OCI-M2 (cell line): ENCODE results near the gene VKORC1.
"Not testable (repeated sequence)": the region's sequence is repeated elsewhere in the genome, so short reads cannot be mapped to it uniquely, and the experiment has no call there.

Source experiments
- DNase-seq: peaks from one replicate; lab custom pipeline; 2025; ENCODE audit not compliant: unreplicated experiment; lab: John Stamatoyannopoulos, UW

The VKORC1 gene

DNA sequence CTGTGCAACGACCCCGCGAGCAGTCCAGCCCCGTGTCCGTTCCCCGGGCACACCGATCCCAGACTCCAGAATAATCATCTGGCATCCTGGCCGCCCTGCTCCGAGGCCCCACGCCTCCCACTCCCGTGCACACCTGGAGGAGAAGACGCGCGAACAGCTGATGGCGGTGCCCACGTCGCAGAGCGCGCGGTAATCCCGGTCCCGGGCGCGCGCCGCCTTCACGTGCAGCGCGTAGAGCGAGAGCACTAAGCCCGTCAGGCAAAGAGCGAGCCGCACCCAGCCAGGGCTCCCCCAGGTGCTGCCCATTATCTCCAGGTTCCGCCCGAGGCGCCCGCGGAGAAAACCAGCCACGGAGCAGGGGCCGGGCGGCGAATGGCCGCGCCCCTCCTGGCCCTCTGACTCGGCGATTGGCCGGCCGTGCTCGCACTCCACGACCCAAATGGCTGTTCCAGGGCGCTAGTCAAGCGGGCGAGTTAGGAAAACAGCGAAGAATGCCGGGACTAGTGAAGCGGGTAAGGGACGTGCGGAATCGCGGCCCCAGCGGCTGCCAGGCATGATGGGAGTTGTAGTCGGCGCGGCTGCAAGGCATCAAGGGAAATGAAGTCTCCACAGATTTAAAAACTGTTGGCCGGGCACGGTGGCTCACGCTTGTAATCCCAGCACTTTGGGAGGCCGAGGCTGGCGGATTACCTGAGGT is at the start of gene VKORC1:
Gene VKORC1 (minus strand): TSS at position 374 of the 697 bp plus-strand sequence. CDS start 68 bp downstream, at position 306.
- DNase-seq = peak; percentile 65

DNA sequence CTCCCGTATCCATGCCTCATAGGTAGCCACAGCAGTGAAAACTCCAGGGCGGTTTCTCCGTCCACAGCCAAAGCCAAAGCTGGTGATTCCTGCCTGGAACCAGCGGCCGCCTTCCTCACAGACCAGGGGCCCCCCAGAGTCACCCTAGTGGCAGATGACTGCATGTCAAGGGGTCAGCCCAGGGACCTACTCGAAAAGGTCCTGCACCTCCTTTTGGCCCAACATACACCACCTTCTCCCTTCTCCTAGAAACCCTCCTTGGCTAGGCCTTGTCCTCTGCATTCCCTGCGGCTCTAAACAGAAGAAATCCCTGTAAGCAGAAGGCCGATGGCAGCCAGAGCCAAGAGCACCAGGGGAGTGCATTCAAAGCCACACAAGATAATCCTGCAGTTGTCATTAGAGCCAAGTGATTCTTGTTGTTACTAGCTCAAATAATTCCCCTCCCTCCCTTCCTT is 49.1 kb upstream of the VKORC1 start:
- no peak for DNase-seq

DNA sequence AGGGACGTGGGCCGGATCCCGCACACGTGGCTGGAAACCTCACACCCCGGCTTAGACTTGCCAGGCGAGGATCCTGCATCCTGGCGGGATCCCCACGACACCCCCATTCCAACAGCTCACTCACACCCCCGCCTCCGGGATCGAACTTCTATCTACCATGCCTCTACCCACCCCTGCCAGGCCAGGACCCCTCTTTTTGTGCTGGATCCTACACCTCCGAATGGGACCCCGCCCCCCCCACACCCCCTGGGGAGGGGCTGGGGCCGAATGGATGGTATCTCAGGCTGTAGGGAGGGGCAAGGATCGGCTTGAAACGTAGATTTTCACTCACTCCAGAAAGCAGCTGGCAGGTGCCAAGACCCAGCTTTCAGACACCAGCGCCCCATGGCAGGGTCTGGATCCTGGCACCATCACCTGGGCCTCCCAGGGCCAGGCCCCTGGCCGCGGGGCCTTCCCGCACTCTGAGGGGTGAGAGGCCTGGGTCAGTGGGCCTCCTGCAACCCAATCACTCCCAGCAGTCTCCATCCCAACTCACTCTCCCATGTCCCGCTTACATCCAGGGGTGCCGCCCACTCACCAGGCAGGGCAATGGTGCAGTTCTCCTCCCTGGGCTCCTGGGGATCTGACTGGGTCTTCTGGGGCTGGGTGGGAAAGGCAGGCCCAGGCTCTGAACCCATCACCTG is 48.6 kb upstream of the VKORC1 start:
- no peak for DNase-seq

DNA sequence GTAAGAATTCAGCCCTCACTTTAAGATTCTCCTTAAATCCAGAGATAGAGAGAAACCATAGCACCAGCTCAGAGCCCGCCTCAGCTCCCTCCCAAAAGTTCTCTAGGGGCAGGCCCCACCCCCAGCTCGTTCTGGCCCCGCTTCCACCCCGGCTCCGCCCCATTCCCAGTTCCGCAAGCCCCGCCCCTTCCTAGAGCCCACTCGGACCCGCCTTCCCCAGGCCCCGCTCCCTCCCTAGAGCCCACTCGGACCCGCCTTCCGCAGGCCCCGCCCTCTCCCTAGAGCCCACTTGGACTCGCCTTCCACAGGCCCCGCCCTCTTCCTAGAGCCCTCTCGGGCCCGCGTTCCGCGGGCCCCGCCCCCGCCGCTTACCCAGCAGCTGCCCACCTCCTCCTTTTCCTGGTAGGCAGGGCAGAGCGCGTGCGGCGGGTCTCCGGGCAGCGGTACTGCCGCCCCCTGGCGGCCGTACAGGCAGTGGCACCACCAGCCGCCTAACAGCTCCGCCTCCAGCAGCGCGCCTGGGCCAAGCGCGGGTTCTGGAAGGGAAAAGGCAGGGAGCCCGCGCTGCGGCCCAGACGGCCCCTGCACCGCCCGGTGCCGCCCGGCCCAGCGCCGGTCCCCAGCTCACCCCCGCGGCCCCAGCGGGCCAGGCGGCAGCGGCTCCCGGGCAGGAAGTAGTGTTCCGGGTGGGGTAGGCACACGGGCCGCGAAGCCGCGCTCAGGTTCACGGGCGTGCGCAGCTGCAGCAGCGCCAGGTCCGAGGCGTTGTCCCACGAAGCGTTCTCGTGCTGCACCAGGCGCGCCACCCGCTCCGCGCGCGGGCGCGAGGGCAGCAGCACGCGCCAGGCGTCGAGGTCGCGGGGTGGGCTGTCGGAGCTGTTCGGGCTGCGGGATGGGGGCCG is 47.8 kb upstream of the VKORC1 start:
- peak; percentile 87 for DNase-seq

DNA sequence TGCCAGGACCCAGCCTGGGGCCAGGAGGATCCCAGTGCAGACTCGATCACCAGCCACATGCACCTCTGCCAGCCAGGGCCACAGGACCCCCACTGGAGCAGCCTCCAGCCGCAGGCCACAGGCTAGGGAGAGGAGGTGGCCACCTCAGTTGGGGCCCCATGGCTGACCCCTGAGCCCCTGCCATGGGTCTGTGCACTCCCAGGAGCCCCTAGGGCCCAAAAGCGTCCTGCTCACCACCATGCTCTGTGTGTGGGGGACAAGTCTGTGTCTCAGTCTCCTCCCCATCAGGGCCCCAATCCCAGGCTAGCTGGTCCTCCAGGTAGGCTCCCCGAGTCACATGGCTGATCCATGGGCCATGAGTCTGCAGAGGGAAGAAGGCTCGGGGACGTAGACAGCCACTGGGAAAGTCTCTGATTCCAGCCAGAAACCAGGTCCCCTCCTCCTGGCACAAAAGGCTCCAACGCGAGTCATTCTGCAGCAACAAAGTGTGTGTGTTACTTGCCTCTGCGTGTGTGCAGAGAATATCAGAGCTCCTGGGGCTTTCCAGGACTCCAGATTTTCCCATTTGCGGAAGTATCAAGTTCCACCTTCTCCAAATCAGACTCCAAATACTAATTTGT is 47.0 kb upstream of the VKORC1 start:
- no peak for DNase-seq

DNA sequence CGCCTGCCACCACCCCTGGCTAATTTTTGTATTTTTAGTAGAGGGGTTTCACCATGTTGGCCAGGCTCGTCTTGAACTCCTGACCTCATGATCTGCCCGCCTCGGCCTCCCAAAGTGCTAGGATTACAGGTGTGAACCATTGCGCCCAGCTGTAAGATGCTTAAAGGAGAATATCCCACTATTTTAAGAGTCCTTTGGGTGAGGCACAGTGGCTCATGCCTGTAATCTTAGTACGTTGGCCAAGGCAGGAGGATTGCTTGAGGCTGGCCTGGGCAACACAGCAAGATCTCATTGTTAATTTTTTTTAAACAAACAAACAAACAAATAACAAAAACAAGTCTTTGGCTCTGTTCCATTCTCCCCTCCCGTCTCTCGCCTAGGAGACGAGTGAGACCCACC is 46.5 kb upstream of the VKORC1 start:
- not testable (repeated sequence) for DNase-seq

DNA sequence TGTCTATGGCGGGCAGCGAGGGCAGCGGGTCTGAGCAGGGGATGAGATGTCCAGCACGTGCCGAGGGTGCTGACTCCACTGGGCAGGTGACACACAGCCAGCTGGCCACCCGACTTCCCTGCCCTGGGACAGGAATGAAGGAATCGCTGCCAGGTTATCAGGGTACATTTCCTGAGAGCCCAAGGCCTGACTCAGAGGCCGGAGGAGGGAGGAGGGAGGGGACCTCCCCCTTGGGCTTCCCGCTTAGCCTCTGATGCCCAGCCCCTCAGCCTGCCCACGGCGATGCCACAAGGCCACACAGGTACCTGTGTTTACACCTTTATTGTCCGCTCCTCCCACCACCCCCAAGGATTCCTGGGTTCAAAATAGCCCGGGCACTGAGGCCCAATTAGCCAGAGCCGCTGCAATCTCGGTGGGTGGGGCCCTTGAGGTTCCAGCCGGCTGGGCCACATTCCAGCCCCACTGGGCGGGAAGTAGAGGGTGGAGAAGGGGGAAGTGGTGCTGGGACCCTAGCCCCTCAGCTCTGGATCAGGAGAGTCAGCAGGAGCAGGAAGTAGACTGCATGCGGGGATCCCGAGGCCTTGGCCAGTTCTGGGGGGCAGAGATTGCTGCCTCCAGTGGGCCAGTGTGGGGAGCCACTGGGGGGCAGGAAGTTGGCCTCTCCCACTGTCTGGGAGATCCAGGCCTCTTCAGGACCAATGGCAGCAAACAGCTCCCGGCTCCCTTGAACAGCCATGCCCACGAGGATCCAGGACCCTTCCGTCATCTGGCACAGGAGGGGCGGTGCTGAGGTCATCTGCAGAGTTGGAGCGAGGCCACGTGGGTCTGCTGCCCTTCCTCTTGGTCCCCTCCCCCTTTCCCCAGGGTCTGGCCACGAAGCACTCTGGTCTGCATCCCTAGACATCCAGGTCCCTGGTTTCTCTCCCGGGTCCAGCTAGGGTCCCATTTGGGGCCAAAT is 44.3 kb upstream of the VKORC1 start:
- DNase-seq = no peak

DNA sequence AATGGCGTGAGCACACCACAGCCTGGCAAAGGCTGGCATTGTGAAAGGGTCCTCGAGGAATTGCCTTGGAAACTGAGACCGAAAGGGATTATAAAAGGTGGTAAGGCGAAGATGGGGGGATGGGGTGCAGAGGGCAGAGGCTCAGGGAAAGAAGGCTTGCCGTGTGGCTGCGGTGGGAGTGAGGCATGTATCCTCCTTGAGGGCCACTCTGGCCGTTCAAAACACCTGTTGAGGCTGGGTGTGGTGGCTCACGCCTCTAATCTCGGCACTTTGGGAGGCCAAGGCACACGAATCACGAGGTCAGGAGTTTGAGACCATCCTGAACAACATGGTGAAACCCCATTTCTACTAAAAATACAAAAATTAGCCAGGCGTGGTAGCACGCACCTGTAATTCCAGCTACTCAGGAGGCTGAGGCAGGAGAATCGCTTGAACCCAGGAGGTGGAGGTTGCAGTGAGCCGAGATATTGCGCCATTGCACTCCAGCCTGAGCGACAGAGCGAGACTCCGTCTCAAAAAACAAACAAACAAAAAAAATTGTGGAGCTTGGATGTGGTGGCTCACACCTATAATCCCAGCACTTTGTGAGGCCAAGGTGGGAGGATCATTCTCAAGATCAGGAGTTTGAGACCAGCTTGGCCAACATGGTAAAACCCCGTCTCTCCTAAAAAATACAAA is 42.4 kb upstream of the VKORC1 start:
- DNase-seq = not testable (repeated sequence)

DNA sequence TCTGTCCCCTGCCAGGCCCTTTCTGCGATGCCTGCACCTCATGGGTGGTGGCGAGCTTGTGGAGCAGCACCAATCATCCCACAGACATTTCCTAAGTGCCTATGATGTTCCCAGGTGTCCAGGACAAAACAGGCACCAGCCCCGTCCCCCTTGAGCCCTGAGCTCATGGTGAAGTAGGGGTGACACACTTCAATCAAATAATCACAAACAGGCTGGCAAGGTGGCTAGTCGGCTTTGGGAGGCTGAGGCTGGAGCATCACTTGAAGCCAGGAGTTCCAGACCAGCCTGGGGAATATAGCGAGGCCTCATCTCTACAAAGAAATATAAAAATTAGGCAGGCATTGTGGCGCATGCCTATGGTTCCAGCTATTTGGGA is 41.7 kb upstream of the VKORC1 start:
- DNase-seq = no peak

DNA sequence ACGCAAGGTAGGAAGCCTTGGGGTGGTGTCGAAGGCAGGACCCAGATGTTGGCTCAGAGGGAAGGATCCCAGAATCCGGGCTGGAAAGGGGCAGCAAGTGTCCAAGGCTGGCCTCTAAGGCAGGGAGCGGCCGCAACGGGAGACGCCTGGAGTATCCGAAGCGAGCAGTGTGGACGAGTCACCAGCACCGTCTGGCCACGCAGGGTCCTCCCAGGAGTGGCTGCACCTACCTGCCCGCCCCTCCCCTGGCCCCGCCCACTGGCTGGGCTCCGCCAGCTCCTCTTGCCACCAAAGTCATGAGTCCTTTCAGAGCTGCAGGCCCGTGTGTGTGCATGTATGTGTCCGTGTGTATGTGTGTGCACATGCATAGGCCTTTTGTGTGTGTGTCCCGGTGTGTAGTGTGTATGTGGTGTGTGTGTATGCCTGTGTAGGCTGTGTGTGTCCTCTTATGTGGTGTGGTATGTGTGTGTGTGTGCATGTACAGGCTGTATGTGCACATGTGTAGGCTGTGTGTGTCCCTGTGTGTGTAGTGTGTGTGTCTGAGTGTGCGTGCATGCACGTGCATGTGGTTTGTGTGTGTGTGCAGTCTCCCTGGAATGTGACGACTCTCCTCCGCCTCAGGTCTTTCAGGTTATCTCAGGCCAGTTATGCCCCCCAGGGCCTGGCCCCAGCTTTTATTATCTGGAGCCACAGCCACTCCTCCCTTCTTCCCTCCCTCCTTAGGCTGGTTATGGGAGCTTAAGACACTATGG is 41.1 kb upstream of the VKORC1 start, which contains the start of gene PRSS8:
Gene PRSS8 (minus strand): TSS at position 193 of the 752 bp plus-strand sequence. CDS start 229 bp downstream, outside the sequence.
- no peak for DNase-seq

DNA sequence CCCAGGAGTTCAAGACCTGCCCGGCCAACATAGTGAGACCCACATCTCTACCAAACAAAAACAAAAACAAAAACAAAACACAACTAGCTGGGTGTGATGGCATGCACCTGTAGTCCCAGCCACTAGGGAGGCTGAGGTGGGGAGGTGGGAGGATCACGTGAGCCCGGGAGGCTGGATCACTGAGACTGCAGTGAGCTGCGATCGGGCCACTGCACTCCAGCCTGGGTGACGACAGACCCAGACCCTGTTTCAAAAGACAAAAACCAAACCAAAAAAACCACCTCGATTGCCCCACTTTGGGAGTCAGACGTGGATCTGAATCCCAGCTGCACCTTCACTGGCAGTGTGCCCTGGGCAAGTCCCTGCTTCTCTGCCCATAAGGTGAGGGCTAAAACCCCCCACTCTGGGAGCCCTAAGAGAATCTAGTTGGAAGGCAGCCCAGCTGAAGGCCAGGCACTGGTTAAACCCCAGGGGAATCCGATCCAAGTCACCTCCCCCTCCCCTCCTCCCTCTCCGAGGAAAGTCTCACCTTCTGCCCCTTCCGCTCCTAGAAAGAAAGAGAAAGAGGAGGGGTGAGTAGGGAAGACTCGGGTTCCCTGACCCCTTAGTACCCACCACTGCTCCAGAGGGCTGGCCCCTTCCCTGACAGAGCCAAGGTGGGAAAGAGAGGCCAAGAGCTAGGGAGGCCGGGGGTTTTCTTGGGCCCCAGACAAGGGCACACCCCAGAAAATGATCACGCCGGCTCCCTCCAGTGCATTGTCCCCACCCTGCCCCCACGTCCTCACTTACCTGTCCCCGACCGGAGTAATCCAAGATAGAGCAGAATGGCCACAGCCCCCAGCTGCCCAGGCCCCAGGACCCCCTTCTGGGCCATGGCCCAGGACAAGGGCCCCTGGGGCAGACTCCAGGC is 40.3 kb upstream of the VKORC1 start:
- no peak for DNase-seq

DNA sequence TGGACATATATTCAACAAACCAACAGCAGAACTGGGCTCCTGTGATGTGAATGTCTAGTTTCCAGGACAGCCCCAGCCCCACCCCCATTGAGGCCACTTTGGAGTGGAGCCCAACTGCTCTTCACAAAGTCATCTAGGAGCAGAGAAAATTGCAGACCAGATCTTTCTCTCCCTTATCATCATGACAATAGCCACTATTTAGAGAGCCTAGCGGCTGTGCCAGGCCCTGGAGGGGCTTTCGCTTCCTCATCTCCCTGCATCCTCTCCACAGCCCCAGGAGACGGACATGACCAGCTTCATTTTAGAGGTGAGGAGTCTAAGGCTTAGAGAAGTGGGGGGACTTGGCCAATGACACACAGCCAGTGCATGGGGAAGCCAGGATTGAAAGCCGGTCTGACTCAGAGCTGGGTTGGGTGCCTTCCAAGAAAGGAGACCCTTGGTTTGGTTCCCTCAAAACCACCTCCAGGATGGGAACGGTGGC is 39.5 kb upstream of the VKORC1 start:
- no peak for DNase-seq

DNA sequence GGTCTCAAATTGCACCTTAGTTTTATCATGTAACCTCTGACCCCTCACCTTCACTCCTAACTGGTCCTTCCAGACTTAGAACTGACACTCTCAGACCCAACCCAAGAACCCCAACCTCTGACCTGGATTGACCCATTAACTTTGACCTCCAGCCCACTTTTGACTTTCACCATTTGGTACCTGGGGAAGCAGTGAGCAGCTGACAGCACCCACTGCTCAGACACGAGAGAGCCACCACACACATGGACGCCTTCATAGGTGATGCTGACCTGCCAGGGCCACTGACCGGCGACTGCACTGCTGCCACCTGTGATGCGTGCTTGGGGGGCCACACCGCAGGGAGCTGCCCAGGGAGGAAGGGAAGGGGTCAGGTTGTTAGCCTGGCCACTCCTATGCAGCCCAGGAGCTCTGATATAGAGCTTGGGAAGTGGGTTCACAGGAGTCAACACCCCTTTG is 38.5 kb upstream of the VKORC1 start:
- DNase-seq = no peak

DNA sequence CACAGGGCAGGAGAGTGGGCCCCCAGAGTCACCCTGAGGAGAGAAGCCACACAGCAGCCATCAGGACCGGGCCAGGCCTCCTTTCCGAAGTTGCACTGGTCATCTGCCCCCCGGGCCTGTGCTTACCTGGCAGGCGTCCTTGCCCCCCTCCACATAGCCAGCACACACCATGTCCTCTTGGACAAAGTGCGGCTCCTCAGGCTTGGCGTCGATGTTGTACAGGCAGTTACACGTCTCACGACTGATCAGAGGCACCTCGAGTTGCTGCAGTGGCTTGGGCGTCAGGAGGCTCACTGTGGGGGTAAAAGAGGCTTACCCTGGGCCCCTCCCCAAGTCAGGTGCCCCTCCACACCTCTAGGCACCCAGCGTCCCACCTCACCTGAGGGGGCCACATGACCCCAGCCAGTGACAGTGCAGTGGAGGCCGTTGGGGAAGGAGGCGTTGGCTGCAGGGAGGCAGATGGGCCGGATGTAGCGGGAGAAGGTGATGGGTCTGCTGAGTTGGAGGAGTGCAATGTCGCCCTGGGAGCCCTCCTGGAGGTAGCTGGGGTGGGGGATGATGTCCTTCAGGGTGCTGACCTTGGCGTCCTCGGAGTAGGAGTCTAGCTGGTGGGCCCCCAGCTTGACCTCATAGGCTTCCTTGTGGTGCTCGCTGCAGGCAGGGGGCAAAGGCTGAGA is 37.8 kb upstream of the VKORC1 start:
- no peak for DNase-seq

DNA sequence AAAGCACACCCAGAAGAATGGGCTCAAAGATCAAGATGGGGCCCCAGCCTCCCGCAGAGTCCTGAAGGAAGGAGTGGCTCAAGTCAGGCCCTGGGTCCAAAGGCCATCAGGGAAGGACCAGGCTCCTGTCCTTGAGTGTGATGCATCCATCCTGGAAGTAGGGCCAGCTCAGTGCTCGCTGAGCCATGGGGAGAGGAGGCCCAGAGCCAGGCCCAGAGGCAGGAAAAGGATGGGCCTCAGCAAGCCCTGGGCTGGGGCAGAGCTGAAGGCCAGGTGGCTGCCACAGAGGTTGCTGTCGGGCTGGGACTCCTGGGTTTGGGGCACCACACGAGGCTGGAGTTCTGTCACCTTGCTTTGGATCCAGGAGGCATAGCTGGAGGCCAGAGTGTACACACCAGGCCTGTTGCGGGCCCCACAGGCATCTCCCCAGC is 37.3 kb upstream of the VKORC1 start:
- DNase-seq = no peak

DNA sequence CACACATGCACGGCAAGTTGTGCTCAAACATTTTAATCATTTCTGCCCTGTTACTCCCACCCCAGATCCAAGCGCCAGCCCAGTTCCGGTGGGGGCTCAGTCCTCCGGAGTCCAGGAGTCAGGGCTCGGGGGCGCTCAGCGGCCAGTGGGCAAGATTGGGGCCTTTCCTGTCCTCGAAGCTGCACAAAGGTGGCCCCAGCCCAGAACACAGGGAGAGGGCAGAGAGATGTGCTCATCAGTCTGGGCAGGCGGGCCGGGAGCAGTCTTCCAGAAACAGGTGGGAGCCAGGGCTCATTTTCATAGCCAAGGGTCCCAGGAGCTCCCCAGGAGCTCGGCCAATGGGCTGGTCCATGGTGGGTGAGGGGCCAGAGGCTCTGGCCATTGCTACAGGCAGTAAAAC is 36.8 kb upstream of the VKORC1 start:
- DNase-seq = no peak

DNA sequence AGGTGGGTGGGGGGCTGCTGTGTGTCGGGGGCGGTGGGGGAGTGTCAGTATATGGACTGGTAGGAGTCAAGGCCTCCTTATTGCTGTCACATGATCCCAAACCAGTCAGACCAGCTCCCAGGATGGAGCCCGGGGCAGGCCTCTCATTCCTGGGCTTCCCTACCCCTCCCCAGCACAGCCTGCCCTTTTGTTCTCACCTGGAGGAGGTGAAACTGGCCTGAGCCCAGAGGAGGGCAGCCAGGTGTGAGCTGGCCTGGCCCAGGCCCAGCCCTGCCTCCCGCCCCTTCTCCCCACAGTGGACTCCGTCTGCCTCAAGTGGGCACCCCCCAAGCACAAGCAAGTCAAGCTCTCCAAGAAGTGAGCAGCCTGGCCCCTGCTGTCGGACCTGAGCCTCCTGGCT is 36.3 kb upstream of the VKORC1 start:
- DNase-seq = no peak
